ENCODE measurements around the gene CAMLG.
"Not testable (repeated sequence)": the region's sequence is repeated elsewhere in the genome, so short reads cannot be mapped to it uniquely, and the experiment has no call there.

The CAMLG gene

GRCh38 chr5:134738133-134738962, at the start of gene CAMLG:
CAMLG (plus strand) TSS chr5:134738548; CDS start chr5:134738621, 73 bp downstream.
- DNase-seq (ENCODE audit: low spot score) = peak; percentile 98

- not testable (repeated sequence) for DNase-seq (ENCODE audit: low spot score)
These were observed 48.2 kb upstream of the CAMLG start for GRCh38 chr5:134690144-134690543.

DNA sequence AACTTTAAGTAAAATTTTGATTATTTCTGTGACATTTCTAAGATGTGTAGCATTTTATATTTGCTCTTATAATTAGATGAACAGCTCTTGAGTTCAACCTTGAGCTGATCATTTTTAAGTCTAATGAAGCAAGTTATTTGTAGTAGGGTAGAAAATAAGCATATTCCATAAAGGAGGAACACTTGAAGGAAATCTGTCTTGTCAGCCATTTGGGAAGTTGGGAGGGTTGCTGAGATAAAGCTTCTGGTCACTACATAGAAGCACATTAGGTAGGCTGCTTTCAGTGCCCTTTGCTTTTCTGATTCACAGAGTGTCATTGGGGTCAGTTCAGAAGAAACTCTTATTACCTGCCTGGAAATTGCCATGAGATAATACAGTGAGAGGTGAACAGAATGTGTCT, 45.6 kb upstream of the CAMLG start:
- DNase-seq (ENCODE audit: low spot score) = no peak

DNA sequence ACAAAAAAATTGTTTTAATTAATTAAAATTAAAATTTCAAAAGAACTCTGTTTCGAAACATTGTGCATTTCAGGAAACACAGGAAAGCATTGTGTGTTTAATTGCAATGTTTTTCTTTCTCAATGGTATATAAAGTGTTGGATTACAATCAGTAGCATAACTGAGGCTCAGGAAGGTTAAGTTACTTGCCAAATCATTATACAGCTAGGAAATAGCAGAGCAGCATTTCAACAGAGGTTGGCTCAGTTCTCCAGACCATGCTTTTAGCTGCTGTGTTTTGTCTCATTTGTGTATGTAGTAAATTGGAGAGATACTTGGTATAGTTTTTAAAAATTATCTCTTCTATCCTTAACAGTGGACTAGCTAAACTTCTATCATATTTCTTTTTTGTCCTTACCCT, 30.0 kb upstream of the CAMLG start:
- no peak for DNase-seq (ENCODE audit: low spot score)

GRCh38 chr5:134714120-134714519, 24.2 kb upstream of the CAMLG start:
- DNase-seq (ENCODE audit: low spot score) = no peak

DNA sequence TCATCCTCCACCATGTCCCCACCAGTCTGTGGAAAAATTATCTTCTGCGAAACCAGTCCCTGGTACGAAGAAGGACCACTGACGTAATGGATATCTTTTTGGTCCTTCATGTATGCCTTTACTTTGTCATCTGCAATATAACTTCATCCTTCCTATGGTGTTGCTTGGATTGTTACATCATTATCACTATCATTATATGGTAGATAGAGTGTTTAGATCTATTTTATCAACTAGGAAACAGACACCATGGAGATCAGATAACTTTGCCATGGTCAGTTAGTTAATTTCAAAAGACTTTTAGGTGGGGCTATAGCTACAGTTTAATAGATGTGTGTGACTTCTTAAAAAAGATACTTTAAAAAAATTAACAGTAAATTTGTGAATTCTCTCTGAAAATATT, 23.8 kb upstream of the CAMLG start:
- DNase-seq (ENCODE audit: low spot score) = no peak

DNA sequence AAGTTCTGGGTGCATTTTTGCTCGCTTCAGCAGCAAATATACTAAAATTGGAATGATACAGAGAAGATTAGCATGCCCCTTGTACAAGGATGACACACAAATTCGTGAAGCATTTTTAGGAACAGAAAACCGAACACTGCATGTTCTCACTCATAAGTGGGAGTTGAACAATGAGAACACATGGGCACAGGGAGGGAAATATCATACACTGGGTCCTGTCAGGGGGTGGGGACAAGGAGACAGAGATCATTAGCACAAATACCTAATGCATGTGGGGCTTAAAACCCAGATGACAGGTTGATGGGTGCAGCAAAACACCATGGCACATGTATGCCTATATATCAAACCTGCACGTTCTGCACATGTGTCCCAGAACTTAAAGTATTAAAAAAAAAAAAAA, 22.9 kb upstream of the CAMLG start:
- not testable (repeated sequence) for DNase-seq (ENCODE audit: low spot score)

GRCh38 chr5:134724872-134725271, 13.5 kb upstream of the CAMLG start:
- DNase-seq (ENCODE audit: low spot score) = no peak

- DNase-seq (ENCODE audit: low spot score) = no peak
These were observed 5.5 kb upstream of the CAMLG start for GRCh38 chr5:134732819-134733218.

DNA sequence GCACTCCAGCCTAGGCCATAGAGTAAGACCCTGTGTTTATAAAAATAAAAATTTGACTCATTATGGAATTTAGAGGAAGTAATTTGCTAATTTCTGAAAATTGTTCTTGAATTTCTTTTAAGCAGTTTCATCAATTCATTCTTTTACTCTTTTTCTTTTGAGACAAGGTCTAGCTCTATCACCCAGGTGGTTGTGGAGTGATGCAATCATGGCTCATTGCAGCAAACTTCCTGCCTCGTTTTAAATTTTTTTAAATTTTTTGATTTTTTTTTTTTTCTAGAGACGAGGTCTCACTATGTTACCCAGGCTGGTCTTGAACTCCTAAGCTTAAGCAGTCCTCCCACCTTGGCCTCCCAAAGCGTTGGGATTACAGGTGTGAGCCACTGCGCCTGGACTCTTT, 3.1 kb upstream of the CAMLG start:
- no peak for DNase-seq (ENCODE audit: low spot score)

DNA sequence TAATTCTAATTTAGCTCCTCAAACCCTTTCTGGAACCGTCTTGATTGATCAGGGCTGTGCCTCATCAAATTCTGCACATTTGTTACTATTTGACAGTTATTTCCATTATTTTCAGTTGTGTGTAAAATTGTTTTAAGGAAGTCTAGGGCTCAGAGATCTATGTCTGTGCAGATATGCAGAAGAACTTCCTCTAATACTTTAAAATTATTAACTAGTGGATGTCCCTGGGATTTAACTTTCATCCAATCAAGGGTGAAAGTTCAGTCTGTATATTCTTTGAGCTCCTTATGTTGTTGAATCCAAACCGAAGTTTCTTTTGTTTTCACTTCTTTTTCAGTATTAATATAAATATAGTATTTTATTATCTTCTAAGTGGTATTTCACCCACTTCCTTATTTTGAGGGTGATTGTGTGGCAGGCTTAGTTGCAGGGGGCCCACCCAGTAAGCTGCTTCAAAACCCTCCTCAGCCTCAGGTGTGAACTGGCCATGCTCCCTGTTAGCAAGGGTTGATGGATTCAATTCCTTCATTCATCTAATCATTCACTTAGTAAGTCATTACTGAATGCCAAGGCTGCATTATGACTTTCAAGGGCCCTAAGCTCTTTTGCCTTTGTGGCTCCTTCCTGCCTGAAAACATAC, 2.1 kb upstream of the CAMLG start:
- no peak for DNase-seq (ENCODE audit: low spot score)

- peak; percentile 59 for DNase-seq (ENCODE audit: low spot score)
These were observed 764 bp downstream of the CAMLG start for GRCh38 chr5:134738963-134739661.

- DNase-seq (ENCODE audit: low spot score) = no peak
These were observed 2.7 kb downstream of the CAMLG start for GRCh38 chr5:134741052-134741451.

DNA sequence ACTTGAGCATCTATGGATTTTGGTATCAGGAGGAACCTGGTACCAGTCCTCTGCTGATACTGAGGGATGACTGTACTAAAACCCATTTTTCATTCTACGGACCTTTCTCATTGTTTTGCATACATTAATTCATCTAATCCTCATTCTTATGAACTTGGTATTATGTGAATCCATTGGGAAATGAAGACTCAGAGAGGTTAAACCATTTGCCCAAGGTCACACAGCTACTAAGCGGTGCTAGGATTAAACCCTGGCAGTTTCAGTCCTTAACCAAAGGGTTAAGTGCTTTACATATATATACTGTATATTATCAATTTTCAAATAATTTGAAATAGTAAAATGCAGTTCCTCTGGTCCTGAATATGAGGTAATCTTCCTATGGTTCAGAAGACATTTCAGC, 3.8 kb downstream of the CAMLG start:
- no peak for DNase-seq (ENCODE audit: low spot score)

- DNase-seq (ENCODE audit: low spot score) = no peak
These were observed 11.1 kb downstream of the CAMLG start for GRCh38 chr5:134749415-134749814.

GRCh38 chr5:134758176-134758503, 19.8 kb downstream of the CAMLG start:
- peak; percentile 5 for DNase-seq (ENCODE audit: low spot score)

DNA sequence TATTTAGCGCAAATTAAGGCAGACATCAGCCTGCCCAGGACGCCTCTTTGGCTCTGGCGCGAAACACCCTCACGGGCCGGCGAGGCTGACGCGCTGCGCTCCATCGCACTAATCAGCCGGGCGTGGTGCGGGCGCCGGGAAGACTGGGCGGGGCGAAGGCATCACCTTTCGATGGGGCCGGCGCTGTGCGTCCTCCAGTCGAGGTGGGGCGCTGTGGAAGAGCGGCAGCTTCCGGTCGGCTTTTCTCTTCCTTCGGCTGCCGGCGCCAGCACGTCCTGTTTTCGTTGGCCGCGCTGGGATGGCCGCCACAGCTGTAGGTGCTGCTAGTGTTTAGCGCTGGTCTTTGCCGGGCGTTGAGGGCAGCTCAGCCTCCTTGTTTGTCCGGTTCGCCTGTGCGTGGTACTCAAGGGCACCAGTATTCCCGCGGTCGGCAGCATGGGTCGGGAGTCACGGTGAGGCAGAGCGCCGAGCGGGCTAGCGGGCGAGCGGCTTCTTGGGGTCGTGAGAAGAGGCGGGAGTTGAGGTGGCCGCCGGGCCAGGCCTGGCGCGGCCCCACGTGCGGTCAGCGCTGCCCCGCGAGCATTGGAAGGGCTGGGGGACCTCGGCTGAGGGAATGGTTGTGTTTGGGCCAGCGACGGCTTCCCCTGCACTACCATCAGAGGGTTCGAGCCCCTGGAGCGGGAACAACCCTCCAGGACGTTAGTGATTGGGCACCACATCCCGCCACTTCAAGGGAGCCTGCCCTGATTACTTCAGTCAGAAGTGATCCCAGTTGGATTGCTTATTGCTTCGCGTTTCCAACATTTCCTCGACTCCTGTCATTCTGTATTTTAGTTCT, 20.4 kb downstream of the CAMLG start, which contains the start of gene DDX46:
TSS of gene DDX46 (plus strand) at position 276 of the 838 bp plus-strand sequence. CDS start at position 436, 160 bp downstream.
- peak; percentile 95 for DNase-seq (ENCODE audit: low spot score)

DNA sequence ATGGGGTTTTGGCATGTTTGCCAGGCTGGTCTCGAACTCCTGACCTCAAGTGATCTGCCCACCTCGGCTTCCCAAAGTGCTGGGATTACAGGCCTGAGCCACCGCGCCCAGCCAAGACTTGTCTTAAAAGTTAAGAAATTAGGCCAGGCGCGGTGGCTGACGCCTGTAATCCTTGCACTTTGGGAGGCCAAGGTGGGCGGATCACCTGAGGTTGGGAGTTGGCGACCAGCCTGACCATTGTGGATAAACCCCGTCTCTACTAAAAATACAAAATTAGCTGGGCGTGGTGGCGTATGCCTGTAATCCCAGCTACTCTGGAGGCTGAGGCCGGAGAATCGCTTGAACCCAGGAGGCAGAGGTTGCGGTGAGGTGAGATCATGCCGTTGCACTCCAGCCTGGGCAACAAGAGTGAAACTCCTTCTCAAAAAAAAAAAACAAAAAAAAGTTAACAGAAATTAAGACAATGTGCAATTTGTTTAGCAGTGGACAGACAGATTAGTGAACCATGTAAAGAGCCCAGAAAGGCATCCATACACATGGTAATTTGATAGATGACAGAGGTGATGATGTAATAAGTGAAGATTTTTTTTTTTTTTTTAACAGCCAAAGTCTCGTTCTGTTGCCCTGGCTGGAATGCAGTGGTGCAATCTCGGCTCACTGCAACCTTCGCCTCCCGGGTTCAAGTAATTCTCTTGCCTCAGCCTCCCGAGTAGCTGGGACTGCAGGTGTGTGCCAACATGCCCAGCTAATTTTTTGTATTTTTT, 29.4 kb downstream of the CAMLG start:
- DNase-seq (ENCODE audit: low spot score) = not testable (repeated sequence)

- DNase-seq (ENCODE audit: low spot score) = no peak
These were observed 30.9 kb downstream of the CAMLG start for GRCh38 chr5:134769206-134769605.

- DNase-seq (ENCODE audit: low spot score) = no peak
These were observed 34.2 kb downstream of the CAMLG start for GRCh38 chr5:134772461-134773125.

DNA sequence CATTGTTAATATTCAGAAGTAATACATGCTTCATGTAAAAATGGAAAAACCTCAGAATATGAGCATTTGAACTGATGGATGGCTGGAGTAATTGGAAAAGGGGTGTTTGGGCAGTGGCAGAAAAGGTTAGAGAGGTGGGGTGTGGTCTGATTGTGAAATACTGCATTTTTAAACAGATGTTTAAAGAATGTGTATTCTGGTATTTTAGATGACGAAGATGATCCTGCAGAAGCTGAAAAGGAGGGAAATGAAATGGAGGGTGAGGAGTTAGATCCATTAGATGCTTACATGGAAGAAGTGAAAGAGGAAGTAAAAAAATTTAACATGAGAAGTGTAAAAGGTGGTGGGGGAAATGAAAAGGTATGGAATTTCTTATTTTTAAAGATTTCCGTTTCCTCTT, 39.0 kb downstream of the CAMLG start:
- DNase-seq (ENCODE audit: low spot score) = no peak
